WTC11 (cell line): ENCODE results near the gene SEC24B. TPM values are rescaled to one million over a fixed set of nuclear protein-coding genes. Genes with fewer than 3 reads are reported as not detected.

Source experiments
- ATAC-seq: fragments of 200-7000 bp; cut with Tn5 transposase; 2 replicates; pipeline ENCODE4 v1.10.0; 2021; ENCODE audit warnings: mild to moderate bottlenecking, moderate library complexity
- CTCF ChIA-PET: fragments of 300-600 bp; sonication (Branson Sonifier 250); formaldehyde crosslinking; loops from one replicate; lab custom pipeline; 2021; ENCODE audit warnings: antibody characterized with exemption; lab: Charles Lee
- POLR2A ChIA-PET: fragments of 350-600 bp; sonication (Branson Sonifier 250); formaldehyde crosslinking; loops from one replicate; lab custom pipeline; 2021; ENCODE audit warnings: antibody characterized with exemption; lab: Charles Lee
- DNase-seq: peaks from one replicate; pipeline ENCODE4 v3.0.0; 2021; ENCODE audit warnings: low spot score
- H3K27ac Mint-ChIP-seq: 2 replicates; pipeline ENCODE4 v1.8.0; 2021; ENCODE audit warnings: mixed read lengths
- H3K27me3 Mint-ChIP-seq: 2 replicates; pipeline ENCODE4 v1.8.0; 2021; ENCODE audit warnings: low read depth, mild to moderate bottlenecking, moderate library complexity, mixed read lengths
- H3K36me3 Mint-ChIP-seq: 2 replicates; pipeline ENCODE4 v1.8.0; 2021; ENCODE audit warnings: mixed read lengths
- H3K4me1 Mint-ChIP-seq: 2 replicates; pipeline ENCODE4 v1.8.0; 2022; ENCODE audit warnings: mixed read lengths
- H3K4me3 Mint-ChIP-seq: 2 replicates; pipeline ENCODE4 v1.8.0; 2021; ENCODE audit warnings: mild to moderate bottlenecking, moderate library complexity, mixed read lengths
- H3K9me3 Mint-ChIP-seq: 2 replicates; pipeline ENCODE4 v1.8.0; 2021; ENCODE audit warnings: mixed read lengths
- GABPB1 ChIP-seq: sonication (generic); formaldehyde crosslinking; IDR thresholded peaks from 2 replicates; pipeline ENCODE4 v1.8.1; 2023; ENCODE audit warnings: mild to moderate bottlenecking, missing genetic modification reagents
- KAT7 ChIP-seq: sonication (generic); formaldehyde crosslinking; IDR thresholded peaks from 2 replicates; pipeline ENCODE4 v1.8.1; 2023; ENCODE audit warnings: missing genetic modification reagents, mild to moderate bottlenecking, borderline replicate concordance
- NFE2L1 ChIP-seq: sonication (generic); formaldehyde crosslinking; IDR thresholded peaks from 2 replicates; pipeline ENCODE4 v1.8.1; 2023; ENCODE audit warnings: missing genetic modification reagents
- NFYB ChIP-seq: sonication (generic); formaldehyde crosslinking; conservative IDR thresholded peaks from 2 replicates; pipeline ENCODE4 v1.8.0; 2022; ENCODE audit warnings: low read depth, missing genetic modification reagents
- OVOL2 ChIP-seq: fragments of 250-450 bp; sonication (Bioruptor Pico); IDR thresholded peaks from 2 replicates; pipeline ENCODE4 v1.9.0; 2021; ENCODE audit warnings: mild to moderate bottlenecking, borderline replicate concordance
- PRRX2 ChIP-seq: fragments of 250-450 bp; sonication (Bioruptor Pico); IDR thresholded peaks from 2 replicates; pipeline ENCODE4 v1.8.0; 2021; ENCODE audit warnings: mild to moderate bottlenecking
- TEAD4 ChIP-seq: sonication (generic); formaldehyde crosslinking; IDR thresholded peaks from 2 replicates; pipeline ENCODE4 v1.8.0; 2022; ENCODE audit warnings: mild to moderate bottlenecking, missing genetic modification reagents
- ZNF121 ChIP-seq: sonication (generic); formaldehyde crosslinking; IDR thresholded peaks from 2 replicates; pipeline ENCODE4 v1.8.0; 2023; ENCODE audit warnings: missing genetic modification reagents
- total RNA-seq: library from RNA; stranded (reverse); gene quantifications from 3 replicates; pipeline ENCODE4 v1.2.3, GENCODE V29; 2021
- TF ChIP-seq, protein P1 (sequence below): sonication (generic); formaldehyde crosslinking; IDR thresholded peaks from 2 replicates; pipeline ENCODE4 v1.8.0; 2023; ENCODE audit warnings: missing genetic modification reagents, mild to moderate bottlenecking, borderline replicate concordance
- TF ChIP-seq, protein P2 (sequence below): fragments of 250-450 bp; sonication (Bioruptor Pico); IDR thresholded peaks from 2 replicates; pipeline ENCODE4 v1.9.0; 2021; ENCODE audit warnings: moderate library complexity, mild to moderate bottlenecking, inconsistent platforms, borderline replicate concordance
- TF ChIP-seq, protein P3 (sequence below): sonication (generic); formaldehyde crosslinking; IDR thresholded peaks from 2 replicates; pipeline ENCODE4 v1.8.1; 2023; ENCODE audit warnings: mild to moderate bottlenecking, missing genetic modification reagents, moderate library complexity
- TF ChIP-seq, protein P4 (sequence below): sonication (generic); formaldehyde crosslinking; IDR thresholded peaks from 2 replicates; pipeline ENCODE4 v1.8.0; 2022; ENCODE audit warnings: mild to moderate bottlenecking, missing genetic modification reagents
- TF ChIP-seq, protein P5 (sequence below): fragments of 250-450 bp; sonication (Bioruptor Pico); IDR thresholded peaks from 2 replicates; pipeline ENCODE4 v1.9.0; 2021; ENCODE audit warnings: mild to moderate bottlenecking, borderline replicate concordance
- TF ChIP-seq, protein P6 (sequence below): sonication (generic); formaldehyde crosslinking; IDR thresholded peaks from 2 replicates; pipeline ENCODE4 v1.8.0; 2022; ENCODE audit warnings: missing genetic modification reagents

The SEC24B gene
- total RNA-seq, 1 experiment from 2014 or later = 24.0 TPM

DNA sequence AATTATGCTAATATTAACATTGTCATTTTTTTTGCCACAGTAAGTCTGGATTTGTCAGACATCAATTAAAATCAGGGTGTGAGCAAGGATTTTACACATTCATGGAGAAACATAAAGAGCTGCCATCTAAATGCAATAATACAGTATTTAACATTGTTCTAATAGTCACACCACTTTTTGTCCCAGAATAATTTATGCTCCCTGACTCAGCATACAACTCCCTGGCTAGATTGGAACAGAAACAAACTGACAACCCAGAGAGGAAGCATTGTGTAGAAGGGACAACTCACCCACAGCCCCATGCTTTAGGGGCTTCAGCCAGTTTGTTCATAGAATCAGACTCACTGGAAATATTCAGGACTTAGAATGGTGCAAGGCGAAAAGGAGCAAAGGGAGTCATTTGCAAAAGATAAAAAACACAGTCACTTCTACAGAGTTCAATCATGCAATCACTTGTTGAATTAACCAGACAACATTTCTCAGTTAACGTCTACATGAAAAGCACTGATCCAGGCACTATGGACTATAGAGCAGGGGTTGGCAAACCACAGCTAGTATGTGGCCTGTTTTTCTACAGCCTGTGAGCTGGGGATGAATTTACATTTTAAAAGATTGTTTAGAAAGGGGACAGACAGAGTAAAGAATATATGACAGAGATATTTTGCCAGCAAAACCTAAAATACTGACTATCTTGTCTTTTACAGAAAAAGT, 26.4 kb upstream of the SEC24B start:
- no peaks in the 10 kb centered on the region for H3K36me3 Mint-ChIP-seq
- ChIA-PET CTCF (interaction anchor here (2.3 kb wide), 1 partner anchor 113 kb away, joined by 6 read pairs; no protein-coding TSS in a partner anchor), POLR2A (no interaction called here)
- no peak for DNase-seq
- H3K4me1 Mint-ChIP-seq = peaks cover 42% of the 10 kb centered on the region
- no peak overlapping the region for H3K27ac Mint-ChIP-seq
- H3K9me3 Mint-ChIP-seq = no peaks in the 10 kb centered on the region
- H3K4me3 Mint-ChIP-seq = no peak overlapping the region
- H3K27me3 Mint-ChIP-seq = no peaks in the 10 kb centered on the region
- no peak for ATAC-seq
- TF ChIP-seq OVOL2 (CRISPR knock-in tag) (no peak), NFYB (CRISPR knock-in tag) (no peak), NFE2L1 (CRISPR knock-in tag) (no peak), PRRX2 (CRISPR knock-in tag) (no peak), GABPB1 (CRISPR knock-in tag) (no peak)
- TF ChIP-seq, protein P1, sequence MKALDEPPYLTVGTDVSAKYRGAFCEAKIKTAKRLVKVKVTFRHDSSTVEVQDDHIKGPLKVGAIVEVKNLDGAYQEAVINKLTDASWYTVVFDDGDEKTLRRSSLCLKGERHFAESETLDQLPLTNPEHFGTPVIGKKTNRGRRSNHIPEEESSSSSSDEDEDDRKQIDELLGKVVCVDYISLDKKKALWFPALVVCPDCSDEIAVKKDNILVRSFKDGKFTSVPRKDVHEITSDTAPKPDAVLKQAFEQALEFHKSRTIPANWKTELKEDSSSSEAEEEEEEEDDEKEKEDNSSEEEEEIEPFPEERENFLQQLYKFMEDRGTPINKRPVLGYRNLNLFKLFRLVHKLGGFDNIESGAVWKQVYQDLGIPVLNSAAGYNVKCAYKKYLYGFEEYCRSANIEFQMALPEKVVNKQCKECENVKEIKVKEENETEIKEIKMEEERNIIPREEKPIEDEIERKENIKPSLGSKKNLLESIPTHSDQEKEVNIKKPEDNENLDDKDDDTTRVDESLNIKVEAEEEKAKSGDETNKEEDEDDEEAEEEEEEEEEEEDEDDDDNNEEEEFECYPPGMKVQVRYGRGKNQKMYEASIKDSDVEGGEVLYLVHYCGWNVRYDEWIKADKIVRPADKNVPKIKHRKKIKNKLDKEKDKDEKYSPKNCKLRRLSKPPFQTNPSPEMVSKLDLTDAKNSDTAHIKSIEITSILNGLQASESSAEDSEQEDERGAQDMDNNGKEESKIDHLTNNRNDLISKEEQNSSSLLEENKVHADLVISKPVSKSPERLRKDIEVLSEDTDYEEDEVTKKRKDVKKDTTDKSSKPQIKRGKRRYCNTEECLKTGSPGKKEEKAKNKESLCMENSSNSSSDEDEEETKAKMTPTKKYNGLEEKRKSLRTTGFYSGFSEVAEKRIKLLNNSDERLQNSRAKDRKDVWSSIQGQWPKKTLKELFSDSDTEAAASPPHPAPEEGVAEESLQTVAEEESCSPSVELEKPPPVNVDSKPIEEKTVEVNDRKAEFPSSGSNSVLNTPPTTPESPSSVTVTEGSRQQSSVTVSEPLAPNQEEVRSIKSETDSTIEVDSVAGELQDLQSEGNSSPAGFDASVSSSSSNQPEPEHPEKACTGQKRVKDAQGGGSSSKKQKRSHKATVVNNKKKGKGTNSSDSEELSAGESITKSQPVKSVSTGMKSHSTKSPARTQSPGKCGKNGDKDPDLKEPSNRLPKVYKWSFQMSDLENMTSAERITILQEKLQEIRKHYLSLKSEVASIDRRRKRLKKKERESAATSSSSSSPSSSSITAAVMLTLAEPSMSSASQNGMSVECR = no peak
- TF ChIP-seq, protein P2, sequence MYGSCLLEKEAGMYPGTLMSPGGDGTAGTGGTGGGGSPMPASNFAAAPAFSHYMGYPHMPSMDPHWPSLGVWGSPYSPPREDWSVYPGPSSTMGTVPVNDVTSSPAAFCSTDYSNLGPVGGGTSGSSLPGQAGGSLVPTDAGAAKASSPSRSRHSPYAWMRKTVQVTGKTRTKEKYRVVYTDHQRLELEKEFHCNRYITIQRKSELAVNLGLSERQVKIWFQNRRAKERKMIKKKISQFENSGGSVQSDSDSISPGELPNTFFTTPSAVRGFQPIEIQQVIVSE (CRISPR knock-in tag) = no peak
- TF ChIP-seq, protein P3, sequence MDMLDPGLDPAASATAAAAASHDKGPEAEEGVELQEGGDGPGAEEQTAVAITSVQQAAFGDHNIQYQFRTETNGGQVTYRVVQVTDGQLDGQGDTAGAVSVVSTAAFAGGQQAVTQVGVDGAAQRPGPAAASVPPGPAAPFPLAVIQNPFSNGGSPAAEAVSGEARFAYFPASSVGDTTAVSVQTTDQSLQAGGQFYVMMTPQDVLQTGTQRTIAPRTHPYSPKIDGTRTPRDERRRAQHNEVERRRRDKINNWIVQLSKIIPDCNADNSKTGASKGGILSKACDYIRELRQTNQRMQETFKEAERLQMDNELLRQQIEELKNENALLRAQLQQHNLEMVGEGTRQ (CRISPR knock-in tag) = no peak
- TF ChIP-seq, protein P4, sequence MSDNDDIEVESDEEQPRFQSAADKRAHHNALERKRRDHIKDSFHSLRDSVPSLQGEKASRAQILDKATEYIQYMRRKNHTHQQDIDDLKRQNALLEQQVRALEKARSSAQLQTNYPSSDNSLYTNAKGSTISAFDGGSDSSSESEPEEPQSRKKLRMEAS (CRISPR knock-in tag) = no peak

DNA sequence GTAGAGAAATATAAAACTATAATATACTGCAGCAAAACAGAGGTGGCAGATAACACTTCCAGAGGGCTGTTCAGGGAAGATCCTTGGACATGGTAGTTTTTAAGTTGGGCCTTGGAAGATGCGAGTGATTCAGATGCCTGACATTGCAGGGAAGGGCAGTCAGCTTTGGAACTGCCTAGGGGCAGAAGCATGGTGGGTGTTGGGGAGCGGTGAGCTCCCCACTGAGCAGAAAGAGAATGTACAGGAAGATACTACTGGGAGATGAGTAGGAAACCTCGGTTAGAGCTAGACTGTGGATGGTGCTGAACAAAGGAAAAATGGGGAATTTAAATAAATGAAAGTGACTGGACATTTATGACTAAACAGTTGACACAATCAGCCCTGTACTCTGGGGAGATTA, 24.9 kb upstream of the SEC24B start:
- Mint-ChIP-seq H3K4me1 (peaks cover 52% of the 10 kb centered on the region), H3K27me3 (no peaks in the 10 kb centered on the region), H3K36me3 (no peaks in the 10 kb centered on the region), H3K9me3 (no peaks in the 10 kb centered on the region), H3K27ac (no peak overlapping the region; the same call in 1 of the 2 replicates), H3K4me3 (no peak overlapping the region)
- DNase-seq (no peak), ATAC-seq (peak; percentile 17; the same call in 1 of the 2 replicates)
- CTCF ChIA-PET = interaction anchor here (0.6 kb wide), 1 partner anchor 1373 kb away, joined by 3 read pairs; no protein-coding TSS in a partner anchor
- TF ChIP-seq, protein P5, sequence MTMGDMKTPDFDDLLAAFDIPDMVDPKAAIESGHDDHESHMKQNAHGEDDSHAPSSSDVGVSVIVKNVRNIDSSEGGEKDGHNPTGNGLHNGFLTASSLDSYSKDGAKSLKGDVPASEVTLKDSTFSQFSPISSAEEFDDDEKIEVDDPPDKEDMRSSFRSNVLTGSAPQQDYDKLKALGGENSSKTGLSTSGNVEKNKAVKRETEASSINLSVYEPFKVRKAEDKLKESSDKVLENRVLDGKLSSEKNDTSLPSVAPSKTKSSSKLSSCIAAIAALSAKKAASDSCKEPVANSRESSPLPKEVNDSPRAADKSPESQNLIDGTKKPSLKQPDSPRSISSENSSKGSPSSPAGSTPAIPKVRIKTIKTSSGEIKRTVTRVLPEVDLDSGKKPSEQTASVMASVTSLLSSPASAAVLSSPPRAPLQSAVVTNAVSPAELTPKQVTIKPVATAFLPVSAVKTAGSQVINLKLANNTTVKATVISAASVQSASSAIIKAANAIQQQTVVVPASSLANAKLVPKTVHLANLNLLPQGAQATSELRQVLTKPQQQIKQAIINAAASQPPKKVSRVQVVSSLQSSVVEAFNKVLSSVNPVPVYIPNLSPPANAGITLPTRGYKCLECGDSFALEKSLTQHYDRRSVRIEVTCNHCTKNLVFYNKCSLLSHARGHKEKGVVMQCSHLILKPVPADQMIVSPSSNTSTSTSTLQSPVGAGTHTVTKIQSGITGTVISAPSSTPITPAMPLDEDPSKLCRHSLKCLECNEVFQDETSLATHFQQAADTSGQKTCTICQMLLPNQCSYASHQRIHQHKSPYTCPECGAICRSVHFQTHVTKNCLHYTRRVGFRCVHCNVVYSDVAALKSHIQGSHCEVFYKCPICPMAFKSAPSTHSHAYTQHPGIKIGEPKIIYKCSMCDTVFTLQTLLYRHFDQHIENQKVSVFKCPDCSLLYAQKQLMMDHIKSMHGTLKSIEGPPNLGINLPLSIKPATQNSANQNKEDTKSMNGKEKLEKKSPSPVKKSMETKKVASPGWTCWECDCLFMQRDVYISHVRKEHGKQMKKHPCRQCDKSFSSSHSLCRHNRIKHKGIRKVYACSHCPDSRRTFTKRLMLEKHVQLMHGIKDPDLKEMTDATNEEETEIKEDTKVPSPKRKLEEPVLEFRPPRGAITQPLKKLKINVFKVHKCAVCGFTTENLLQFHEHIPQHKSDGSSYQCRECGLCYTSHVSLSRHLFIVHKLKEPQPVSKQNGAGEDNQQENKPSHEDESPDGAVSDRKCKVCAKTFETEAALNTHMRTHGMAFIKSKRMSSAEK = no peak
- TF ChIP-seq PRRX2 (CRISPR knock-in tag) (no peak), TEAD4 (CRISPR knock-in tag) (no peak), ZNF121 (no peak), KAT7 (CRISPR knock-in tag) (no peak)
- TF ChIP-seq, protein P6, sequence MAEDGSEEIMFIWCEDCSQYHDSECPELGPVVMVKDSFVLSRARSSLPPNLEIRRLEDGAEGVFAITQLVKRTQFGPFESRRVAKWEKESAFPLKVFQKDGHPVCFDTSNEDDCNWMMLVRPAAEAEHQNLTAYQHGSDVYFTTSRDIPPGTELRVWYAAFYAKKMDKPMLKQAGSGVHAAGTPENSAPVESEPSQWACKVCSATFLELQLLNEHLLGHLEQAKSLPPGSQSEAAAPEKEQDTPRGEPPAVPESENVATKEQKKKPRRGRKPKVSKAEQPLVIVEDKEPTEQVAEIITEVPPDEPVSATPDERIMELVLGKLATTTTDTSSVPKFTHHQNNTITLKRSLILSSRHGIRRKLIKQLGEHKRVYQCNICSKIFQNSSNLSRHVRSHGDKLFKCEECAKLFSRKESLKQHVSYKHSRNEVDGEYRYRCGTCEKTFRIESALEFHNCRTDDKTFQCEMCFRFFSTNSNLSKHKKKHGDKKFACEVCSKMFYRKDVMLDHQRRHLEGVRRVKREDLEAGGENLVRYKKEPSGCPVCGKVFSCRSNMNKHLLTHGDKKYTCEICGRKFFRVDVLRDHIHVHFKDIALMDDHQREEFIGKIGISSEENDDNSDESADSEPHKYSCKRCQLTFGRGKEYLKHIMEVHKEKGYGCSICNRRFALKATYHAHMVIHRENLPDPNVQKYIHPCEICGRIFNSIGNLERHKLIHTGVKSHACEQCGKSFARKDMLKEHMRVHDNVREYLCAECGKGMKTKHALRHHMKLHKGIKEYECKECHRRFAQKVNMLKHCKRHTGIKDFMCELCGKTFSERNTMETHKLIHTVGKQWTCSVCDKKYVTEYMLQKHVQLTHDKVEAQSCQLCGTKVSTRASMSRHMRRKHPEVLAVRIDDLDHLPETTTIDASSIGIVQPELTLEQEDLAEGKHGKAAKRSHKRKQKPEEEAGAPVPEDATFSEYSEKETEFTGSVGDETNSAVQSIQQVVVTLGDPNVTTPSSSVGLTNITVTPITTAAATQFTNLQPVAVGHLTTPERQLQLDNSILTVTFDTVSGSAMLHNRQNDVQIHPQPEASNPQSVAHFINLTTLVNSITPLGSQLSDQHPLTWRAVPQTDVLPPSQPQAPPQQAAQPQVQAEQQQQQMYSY (CRISPR knock-in tag) = no peak
- POLR2A ChIA-PET = no interaction called here
